Transverse colon (tissue), 4 donors: ENCODE results near the gene DTX1. TPM values are rescaled to one million over a fixed set of nuclear protein-coding genes. Genes with fewer than 3 reads are reported as not detected.

Experiments used
- DNase-seq: peaks from one replicate; pipeline ENCODE4 v3.0.0-alpha.2; 2019
- H3K27ac ChIP-seq, 4 donors: fragments of 200-600 bp; sonication (generic); 2 replicates each; pipeline ENCODE4 v1.5.1; 2016 to 2018; ENCODE audit warnings: inconsistent platforms in 4 of 4
- H3K27me3 ChIP-seq: fragments of 200-600 bp; sonication (generic); 2 replicates; pipeline ENCODE4 v1.5.1; 2017; ENCODE audit warnings: inconsistent platforms
- H3K36me3 ChIP-seq, 4 donors: fragments of 200-600 bp; sonication (generic); 2 replicates each; pipeline ENCODE4 v1.5.1; 2017 to 2019; ENCODE audit warnings: inconsistent platforms in 4 of 4
- H3K4me1 ChIP-seq, 4 donors: fragments of 200-600 bp; sonication (generic); 2 replicates each; pipeline ENCODE4 v1.5.1; 2017 to 2020; ENCODE audit warnings: inconsistent platforms in 4 of 4
- H3K4me3 ChIP-seq, 4 donors: fragments of 200-600 bp; sonication (generic); 1 replicate in 1 of 4; 2 replicates in 3 of 4; pipeline versions ENCODE4 v1.5.1 to v1.6.1; 2017 to 2019; ENCODE audit warnings: inconsistent platforms in 4 of 4
- H3K9me3 ChIP-seq, 2 donors: fragments of 200-600 bp; sonication (generic); 2 replicates each; pipeline ENCODE4 v1.5.1; 2017 to 2019; ENCODE audit warnings: inconsistent platforms in 2 of 2
- CTCF ChIP-seq, 5 experiments: fragments of 200-600 bp in 3 of 5; fragments of 450-650 bp in 2 of 5; sonication (generic) in 3 of 5; IDR thresholded peaks; 1 replicate in 2 of 5; 2 replicates in 3 of 5; pipeline ENCODE4 v1.5.1; 2016 to 2017; ENCODE audit warnings: antibody characterized with exemption in 5 of 5, inconsistent platforms in 3 of 5, mild to moderate bottlenecking in 2 of 5, moderate library complexity in 1 of 5
- EP300 ChIP-seq: sonication (generic); formaldehyde crosslinking; IDR thresholded peaks from one replicate; pipeline ENCODE4 v1.6.1; 2017; ENCODE audit warnings: antibody characterized with exemption, low read depth
- POLR2A ChIP-seq: fragments of 450-650 bp; IDR thresholded peaks from one replicate; pipeline ENCODE4 v1.6.1; 2016; ENCODE audit warnings: antibody characterized with exemption, mild to moderate bottlenecking, moderate library complexity
- POLR2AphosphoS5 ChIP-seq, 3 donors: sonication (generic); formaldehyde crosslinking; IDR thresholded peaks; one replicate each; pipeline ENCODE4 v1.6.1; 2016; ENCODE audit warnings: antibody characterized with exemption in 3 of 3
- WGBS, 2 donors: methylation state at CpG; one replicate each; pipeline ENCODE4 v1.1.5; 2018; ENCODE audit warnings: low coverage in 1 of 2; 5-methylcytosine and 5-hydroxymethylcytosine counted together
- in situ Hi-C, 4 donors: fragments of 200-750 bp; cut with MboI; loops; one replicate each; pipeline versions ENCODE4 v1.15.0 to v1.15.1; 2017; ENCODE audit warnings: low sequenced_read_pairs in 3 of 4, low pct_ligation_motif_present in 1 of 4, low pct_unique_long_range_greater_than_20kb in 1 of 4
- intact Hi-C: fragments of 100-400 bp; cut with DNase I; formaldehyde crosslinking; loops from one replicate; pipeline ENCODE4 v1.15.1; 2023; ENCODE audit warnings: low total_unique reads
- total RNA-seq, 4 donors: library from RNA; depleted of rRNA; stranded (reverse); fragments of >200 nt; gene quantifications; one replicate each; pipeline ENCODE4 v1.1.0, GENCODE V29; 2016

Gene DTX1
- total RNA-seq, 4 donors from 2014 or later, result 1.00 to 4.3 (median 3.0) TPM

- Histone ChIP-seq H3K27ac (no peak overlapping the region), H3K9me3 (no peaks in the 10 kb centered on the region), H3K4me3 (no peak overlapping the region), H3K4me1 (peaks cover 0 to 6% (median 1%) of the 10 kb centered on the region in 4 donors), H3K27me3 (peaks cover 2% of the 10 kb centered on the region), H3K36me3 (no peaks in the 10 kb centered on the region)
- DNase-seq, result peak; percentile 44
- in situ Hi-C loops, result no loop called here
- TF ChIP-seq POLR2A (no peak), POLR2AphosphoS5 (IDR thresholded peaks at IDR 0.05) (no peak), EP300 (no peak), CTCF (IDR thresholded peaks at IDR 0.05) (no peak)
- WGBS, 2 donors, result 62 to 80% methylated on average over 1 to 15 of the region's 15 CpGs
- intact Hi-C loops, result no loop called here
These were observed 13.8 kb downstream of the DTX1 start for GRCh38 chr12:113070117-113070906.

- intact Hi-C loops (no loop called here), in situ Hi-C loops (no loop called here)
- no peak overlapping the region for H3K4me3 ChIP-seq
- no peak overlapping the region for H3K27ac ChIP-seq
- peaks cover 0 to 6% (median 1%) of the 10 kb centered on the region in 4 donors for H3K4me1 ChIP-seq
- H3K9me3 ChIP-seq, result no peaks in the 10 kb centered on the region
- H3K27me3 ChIP-seq, result peaks cover under 1% of the 10 kb centered on the region
- 77 to 83% methylated on average over 1 to 21 of the region's 21 CpGs for WGBS, 2 donors
- H3K36me3 ChIP-seq, result no peaks in the 10 kb centered on the region
- no peak for DNase-seq
- TF ChIP-seq POLR2AphosphoS5 (IDR thresholded peaks at IDR 0.05) (no peak), CTCF (IDR thresholded peaks at IDR 0.05) (no peak), EP300 (no peak), POLR2A (no peak)
These were observed 14.9 kb downstream of the DTX1 start for GRCh38 chr12:113071135-113072112.

GRCh38 chr12:113072136-113072535 is 15.6 kb downstream of the DTX1 start:
- DNase-seq, result no peak
- no peak for TF ChIP-seq CTCF (IDR thresholded peaks at IDR 0.05)
- TF ChIP-seq POLR2AphosphoS5 (IDR thresholded peaks at IDR 0.05), result no peak
- TF ChIP-seq EP300, result no peak
- no peak for TF ChIP-seq POLR2A
- in situ Hi-C loops, result no loop called here
- Histone ChIP-seq H3K9me3 (no peaks in the 10 kb centered on the region), H3K4me3 (no peak overlapping the region), H3K36me3 (no peaks in the 10 kb centered on the region), H3K4me1 (peaks cover 0 to 6% (median 1%) of the 10 kb centered on the region in 4 donors), H3K27ac (no peak overlapping the region), H3K27me3 (peaks cover 8% of the 10 kb centered on the region)
- intact Hi-C loops, result no loop called here
- WGBS, 2 donors, result 64 to 65% methylated on average over 3 of the region's 3 CpGs

GRCh38 chr12:113073586-113073985 is 17.1 kb downstream of the DTX1 start:
- in situ Hi-C loops, result no loop called here
- intact Hi-C loops, result no loop called here
- Histone ChIP-seq H3K36me3 (no peaks in the 10 kb centered on the region), H3K27me3 (peaks cover 20% of the 10 kb centered on the region), H3K4me3 (no peak overlapping the region), H3K9me3 (no peaks in the 10 kb centered on the region), H3K4me1 (peaks cover 0 to 6% (median 1%) of the 10 kb centered on the region in 4 donors), H3K27ac (no peak overlapping the region)
- TF ChIP-seq CTCF (IDR thresholded peaks at IDR 0.05) (no peak), POLR2A (no peak), EP300 (no peak), POLR2AphosphoS5 (IDR thresholded peaks at IDR 0.05) (no peak)
- 79 to 90% methylated on average over 2 to 3 of the region's 3 CpGs for WGBS, 2 donors
- no peak for DNase-seq
